ENCODE results near the gene PIANP. TPM values are rescaled to one million over a fixed set of nuclear protein-coding genes. Genes with fewer than 3 reads are reported as not detected.
"Not testable (repeated sequence)": the region's sequence is repeated elsewhere in the genome, so short reads cannot be mapped to it uniquely, and the experiment has no call there.

The PIANP gene
- total RNA-seq, 1 experiment from 2014 or later = not detected

- DNase-seq (ENCODE audit: low read depth, low spot score) = no peak
- in situ Hi-C loops (cut with HindIII; ENCODE audit: low pct_unique_long_range_greater_than_20kb, low sequenced_read_pairs) = no loop called here
Measured at GRCh38 chr12:6716874-6717437, 16.3 kb upstream of the PIANP start.

DNA sequence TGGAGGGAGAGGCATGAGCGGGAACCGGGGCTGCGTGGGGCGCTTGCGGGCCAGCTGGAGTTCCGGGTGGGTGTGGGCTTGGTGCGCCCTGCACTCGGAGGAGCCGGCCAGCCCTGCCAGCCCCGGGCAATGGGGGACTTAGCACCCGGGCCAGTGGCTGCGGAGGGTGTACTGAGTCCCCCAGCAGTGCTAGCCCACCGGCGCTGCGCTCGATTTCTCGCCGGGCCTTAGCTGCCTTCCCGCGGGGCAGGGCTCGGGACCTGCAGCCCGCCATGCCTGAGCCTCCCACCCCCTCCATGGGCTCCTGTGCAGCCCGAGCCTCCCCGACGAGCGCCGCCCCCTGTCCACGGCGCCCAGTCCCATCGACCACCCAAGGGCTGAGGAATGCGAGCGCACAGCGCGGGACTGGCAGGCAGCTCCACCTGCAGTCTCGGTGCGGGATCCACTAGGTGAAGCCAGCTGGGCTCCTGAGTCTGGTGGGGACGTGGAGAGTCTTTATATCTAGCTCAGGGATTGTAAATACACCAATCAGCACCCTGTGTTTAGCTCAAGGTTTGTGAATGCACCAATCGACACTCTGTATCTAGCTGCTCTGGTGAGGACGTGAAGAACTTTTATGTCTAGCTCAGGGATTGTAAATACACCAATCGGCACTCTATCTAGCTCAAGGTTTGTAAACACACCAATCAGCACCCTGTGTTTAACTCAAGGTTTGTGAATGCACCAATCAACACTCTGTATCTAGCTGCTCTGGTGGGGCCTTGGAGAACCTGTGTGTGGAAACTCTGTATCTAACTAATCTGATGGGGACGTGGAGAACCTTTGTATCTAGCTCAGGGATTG lies 15.6 kb upstream of the PIANP start:
- DNase-seq (ENCODE audit: low read depth, low spot score); in situ Hi-C loops (cut with HindIII; ENCODE audit: low pct_unique_long_range_greater_than_20kb, low sequenced_read_pairs): not testable (repeated sequence)

DNA sequence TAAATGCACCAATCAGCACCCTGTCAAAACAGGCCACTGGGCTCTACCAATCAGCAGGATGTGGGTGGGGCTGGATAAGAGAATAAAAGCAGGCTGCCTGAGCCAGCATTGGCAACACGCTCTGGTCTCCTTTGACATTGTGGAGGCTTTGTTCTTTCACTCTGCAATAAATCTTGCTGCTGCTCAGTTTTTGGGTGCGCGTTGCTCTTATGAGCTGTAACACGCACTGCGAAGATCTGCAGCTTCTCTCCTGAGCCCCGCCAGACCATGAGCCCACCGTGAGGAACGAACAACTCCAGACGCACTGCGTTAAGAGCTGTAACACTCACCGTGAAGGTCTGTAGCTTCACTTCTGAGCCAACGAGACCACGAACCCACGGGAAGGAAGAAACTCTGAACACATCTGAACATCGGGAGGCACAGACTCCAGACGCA lies 8.4 kb upstream of the PIANP start:
- in situ Hi-C loops (cut with HindIII; ENCODE audit: low pct_unique_long_range_greater_than_20kb, low sequenced_read_pairs) = no loop called here
- no peak for DNase-seq (ENCODE audit: low read depth, low spot score)

- in situ Hi-C loops (cut with HindIII; ENCODE audit: low pct_unique_long_range_greater_than_20kb, low sequenced_read_pairs); DNase-seq (ENCODE audit: low read depth, low spot score): not testable (repeated sequence)
Measured at GRCh38 chr12:6708351-6708750, 7.7 kb upstream of the PIANP start.

GRCh38 chr12:6703631-6704030 lies 3.0 kb upstream of the PIANP start:
- in situ Hi-C loops (cut with HindIII; ENCODE audit: low pct_unique_long_range_greater_than_20kb, low sequenced_read_pairs) = no loop called here
- DNase-seq (ENCODE audit: low read depth, low spot score) = peak; percentile 70

DNA sequence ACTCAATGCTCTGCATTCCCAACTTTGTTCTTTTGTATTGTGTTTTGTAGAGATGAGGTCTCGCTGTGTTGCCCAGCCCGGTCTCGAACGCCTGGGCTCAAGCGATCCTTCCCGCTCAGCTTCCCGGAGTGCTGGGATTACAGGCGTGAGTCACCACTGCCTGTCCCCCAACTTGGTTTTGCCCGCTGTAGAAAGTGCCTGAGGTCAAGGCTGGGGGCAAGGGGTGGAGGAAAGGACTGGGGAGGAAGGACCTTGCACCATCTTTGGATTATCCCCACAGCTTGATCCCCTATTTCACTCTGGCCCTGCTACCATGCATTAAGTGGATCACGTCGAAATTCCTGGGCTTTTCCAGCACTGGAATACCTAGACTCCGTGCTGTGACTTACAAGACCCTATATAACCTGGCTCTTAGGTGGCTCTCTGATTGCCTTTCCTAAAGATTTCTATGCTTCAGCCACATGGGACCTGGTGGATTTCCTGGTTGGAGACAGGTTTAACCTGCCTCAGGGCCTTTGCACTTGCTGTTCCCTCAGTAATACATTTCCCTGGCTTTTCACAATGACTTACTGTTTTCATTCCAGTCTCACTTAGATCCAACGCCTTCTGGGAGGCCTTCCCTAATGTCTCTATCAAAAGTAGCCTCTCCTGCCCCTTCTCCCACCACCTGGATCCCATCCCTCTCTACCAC lies 608 bp upstream of the PIANP start:
- DNase-seq (ENCODE audit: low read depth, low spot score) = no peak
- in situ Hi-C loops (cut with HindIII; ENCODE audit: low pct_unique_long_range_greater_than_20kb, low sequenced_read_pairs) = no loop called here

DNA sequence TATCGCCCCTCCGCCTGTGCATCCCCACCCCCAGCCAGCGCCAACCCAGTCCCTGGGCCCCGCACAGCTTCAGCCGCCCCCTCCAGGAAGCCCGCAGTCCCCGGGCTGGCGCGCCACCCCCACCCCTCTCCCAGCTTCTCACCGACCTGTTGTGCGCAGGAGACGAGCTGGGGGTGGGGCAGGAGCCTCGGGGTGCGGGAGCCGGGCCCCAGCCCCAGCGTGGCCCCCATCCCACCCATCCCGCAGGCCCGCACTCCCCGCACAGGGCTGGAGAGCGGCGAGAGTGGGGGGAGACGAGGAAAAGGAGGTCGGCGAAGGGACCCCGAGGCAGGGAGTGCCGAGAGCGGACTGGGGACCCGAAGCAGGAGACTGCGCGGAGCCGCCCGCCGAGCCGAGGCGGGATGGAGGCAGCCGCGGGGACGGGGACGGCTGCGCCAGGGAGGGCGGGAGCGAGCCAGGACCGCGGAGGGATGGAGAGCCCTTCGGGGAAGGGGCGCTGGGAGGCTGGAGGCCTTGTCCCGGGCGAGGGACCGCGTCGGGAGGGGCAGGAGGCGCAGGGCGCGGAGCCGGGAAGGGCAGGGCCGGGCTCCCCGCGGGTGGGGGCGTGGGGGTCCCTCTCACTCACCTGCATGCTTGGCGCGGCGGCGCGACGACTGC lies 498 bp downstream of the PIANP start:
- no peak for DNase-seq (ENCODE audit: low read depth, low spot score)
- in situ Hi-C loops (cut with HindIII; ENCODE audit: low pct_unique_long_range_greater_than_20kb, low sequenced_read_pairs) = no loop called here

DNA sequence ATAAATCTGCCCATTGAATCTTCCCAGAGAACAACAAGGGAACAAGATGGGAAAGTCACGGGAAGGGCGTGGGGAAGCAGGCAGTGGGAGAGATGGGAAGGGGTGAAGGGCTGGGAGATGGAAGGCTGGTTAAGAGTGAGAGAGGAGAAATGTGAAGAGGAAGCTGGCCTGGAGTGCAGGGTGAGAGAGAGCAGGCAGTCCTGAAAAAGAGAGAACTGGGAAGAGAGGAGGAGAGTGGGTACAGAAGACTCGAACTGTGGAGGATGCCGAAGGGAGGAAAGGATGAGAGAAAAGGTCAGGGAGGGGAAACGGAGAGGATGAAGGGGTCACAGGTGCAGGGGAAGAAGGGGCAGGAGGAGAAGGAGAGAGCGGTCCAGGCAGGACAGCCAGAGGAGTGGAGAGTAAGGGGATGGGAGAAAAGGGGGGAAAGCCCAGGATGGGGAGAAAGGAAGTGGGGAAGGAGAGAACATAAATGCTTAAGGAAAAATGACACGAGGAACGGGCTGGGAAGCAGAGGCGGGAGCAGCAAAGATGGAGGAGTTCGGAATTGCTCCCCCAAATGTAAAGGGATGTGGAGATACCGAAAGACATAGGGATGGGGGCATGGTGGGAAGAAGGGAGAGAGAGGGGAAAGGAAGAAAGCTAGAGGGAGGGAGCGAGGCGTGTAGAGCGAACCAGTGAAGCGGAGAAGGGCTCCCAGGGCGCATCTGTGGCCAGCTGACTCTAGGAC lies 1.2 kb downstream of the PIANP start:
- in situ Hi-C loops (cut with HindIII; ENCODE audit: low pct_unique_long_range_greater_than_20kb, low sequenced_read_pairs) = no loop called here
- no peak for DNase-seq (ENCODE audit: low read depth, low spot score)

GRCh38 chr12:6698352-6699046 lies 2.1 kb downstream of the PIANP start:
- in situ Hi-C loops (cut with HindIII; ENCODE audit: low pct_unique_long_range_greater_than_20kb, low sequenced_read_pairs) = no loop called here
- no peak for DNase-seq (ENCODE audit: low read depth, low spot score)

DNA sequence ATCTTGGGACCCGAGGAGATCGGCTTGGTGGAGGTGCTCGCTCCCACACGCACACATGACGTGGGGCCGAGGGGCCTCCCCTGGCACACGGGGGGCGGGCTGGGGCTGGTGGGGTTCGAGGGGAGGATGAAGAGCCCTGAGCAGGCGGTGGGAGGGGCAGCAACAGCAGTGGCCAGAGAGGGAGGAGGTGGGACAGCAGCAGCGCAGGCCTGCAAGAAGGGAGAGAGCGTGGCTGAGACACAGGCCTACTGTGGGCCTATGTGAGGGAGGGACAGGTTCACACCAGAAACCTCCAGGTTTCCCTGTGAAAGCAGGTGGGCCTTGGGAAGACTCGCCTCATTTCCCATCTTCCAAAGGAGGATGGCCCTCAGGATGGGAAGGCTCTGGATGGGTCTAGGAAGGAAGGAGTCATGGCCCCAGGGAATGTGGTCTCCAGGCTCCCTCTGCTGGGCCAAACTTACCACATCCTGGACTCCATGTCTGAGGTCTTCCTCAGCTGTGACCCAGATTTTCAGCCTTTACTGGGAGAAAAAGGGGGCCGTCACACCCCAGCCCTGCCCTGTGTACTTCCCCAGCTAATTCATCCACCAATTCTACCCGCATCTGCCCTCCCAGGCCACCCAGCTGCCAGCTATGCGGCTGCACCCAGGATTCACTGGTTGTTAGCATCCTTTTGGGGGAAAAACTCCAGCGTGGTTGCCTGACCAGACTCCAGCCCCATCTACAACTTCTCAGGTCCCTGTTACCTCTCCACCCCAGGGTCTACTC lies 2.8 kb downstream of the PIANP start:
- peak; percentile 81 for DNase-seq (ENCODE audit: low read depth, low spot score)
- in situ Hi-C loops (cut with HindIII; ENCODE audit: low pct_unique_long_range_greater_than_20kb, low sequenced_read_pairs) = no loop called here

DNA sequence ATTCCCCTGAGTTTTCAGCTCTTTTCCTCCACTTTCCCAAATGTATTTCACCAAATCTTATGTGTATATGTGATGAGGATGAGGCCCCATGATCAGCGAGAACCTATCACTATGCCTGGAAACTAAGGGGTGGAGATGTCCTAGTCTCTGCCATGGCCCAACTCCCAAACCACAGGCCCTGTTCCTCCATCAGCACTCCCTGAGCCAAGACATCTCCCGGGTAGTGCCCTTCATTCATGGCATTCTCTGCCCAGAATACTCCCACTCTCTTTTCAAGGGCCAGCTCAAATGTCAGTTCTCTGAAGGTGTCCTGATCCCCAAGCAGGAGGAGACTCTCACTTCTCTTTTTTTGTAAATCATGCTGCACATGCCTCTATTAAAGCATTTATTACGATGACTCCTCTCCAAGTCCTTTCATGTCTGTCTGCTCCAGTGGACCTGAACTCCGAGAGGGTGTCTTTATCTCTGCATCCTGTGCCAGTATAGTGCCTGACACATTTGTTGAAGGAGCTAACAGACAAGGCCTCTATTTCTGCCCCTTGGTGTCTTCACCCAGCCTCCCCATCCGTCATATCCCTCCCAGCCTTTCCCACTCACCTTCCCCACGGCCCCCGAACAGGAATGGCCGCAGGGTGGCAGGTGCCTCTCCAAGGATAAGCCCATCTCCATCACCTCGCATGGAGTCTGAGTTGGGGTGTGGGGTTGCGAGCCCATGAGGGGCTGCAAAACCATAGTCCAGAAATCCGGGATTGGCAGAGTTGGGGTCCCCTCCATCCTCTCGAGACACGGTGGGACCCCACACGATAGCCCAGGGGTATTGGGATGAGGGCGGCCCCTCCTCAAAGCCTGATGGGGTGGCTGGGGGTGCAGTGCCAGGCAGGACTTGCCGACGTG lies 3.7 kb downstream of the PIANP start:
- in situ Hi-C loops (cut with HindIII; ENCODE audit: low pct_unique_long_range_greater_than_20kb, low sequenced_read_pairs) = no loop called here
- no peak for DNase-seq (ENCODE audit: low read depth, low spot score)

DNA sequence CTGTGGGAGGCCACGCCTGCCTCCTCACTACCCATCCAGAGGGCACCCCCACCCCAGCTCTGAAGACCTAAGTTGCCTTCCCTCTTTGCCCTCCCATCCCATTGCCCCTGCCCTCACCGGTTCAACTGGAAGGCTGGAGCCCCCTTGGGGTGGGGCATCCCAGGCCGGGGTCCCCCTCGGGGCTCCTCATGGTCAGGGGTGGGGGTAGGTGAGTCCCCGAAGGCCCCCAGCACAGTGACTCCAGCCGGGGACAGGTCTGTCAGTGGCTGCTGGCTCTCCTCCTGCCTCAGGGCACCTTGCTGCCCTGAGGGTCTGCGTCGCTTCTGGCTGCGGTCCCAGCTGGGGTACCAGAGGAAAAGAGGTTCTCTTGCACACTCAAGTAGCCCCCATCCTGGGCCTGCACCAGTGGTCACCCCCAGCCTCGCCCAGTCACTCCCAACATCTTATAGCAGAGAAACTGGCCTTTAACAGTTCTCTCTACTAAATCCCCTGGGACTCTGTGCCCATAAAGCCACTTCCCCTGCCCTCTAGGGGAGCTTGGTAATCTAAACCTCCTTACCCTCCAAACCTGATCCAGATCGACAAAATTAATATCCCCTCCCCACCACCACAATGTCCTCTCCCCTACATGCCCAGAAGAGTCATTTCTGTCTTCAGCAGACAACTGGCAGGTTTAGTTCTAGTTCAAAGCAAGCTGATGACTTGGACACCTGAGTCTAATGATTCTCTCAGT lies 5.1 kb downstream of the PIANP start:
- in situ Hi-C loops (cut with HindIII; ENCODE audit: low pct_unique_long_range_greater_than_20kb, low sequenced_read_pairs) = no loop called here
- no peak for DNase-seq (ENCODE audit: low read depth, low spot score)

GRCh38 chr12:6694701-6695100 lies 5.9 kb downstream of the PIANP start:
- in situ Hi-C loops (cut with HindIII; ENCODE audit: low pct_unique_long_range_greater_than_20kb, low sequenced_read_pairs) = no loop called here

DNA sequence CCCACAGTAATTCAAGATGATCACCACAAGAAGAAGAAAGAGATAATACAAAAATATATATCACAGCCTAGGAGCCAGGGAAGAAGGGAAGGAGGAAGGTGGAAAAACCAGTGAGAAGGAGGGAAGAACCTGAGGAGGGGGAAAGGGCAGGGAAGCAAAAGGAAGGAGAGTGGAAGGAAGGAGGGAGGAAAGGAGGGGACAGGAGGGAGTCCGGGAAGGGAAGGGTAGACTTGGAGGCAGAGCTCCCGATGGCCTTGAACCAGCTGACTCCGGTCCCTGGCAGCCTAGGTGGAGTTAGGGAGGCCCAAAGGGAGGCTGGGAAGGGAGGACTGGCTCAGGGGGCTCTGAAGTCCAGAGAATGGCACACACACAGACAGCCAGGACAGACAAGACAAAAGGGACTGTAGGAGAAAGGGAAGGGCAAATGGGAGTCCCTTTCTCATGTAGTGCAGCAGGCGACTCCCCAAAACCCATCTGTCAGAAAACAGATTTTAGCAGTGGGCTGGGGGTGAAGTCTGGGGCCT lies 6.7 kb downstream of the PIANP start:
- in situ Hi-C loops (cut with HindIII; ENCODE audit: low pct_unique_long_range_greater_than_20kb, low sequenced_read_pairs) = no loop called here

More at GRCh38 chr12:6694701-6695100, 5.9 kb downstream of the PIANP start:
- no peak for DNase-seq (ENCODE audit: low read depth, low spot score)

DNA sequence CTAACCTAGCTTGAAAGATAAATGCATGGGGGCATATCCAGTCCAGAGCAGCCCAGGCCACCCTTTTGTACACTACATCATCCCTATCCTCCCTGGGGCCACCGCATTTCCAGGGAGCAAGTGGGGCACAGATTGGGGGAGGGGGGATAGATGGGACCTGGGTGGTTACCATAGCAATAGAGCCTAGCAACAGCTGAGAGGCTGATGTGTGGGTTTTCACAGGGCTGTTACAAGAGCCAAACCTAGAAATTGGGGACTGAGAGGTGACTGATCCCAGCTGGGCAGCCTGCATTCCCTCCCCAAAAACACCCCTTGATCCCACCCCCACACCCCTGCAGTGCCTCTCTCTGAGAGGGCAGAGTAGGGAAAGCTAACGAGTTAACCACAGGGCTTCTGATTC lies 7.7 kb downstream of the PIANP start:
- no peak for DNase-seq (ENCODE audit: low read depth, low spot score)
- in situ Hi-C loops (cut with HindIII; ENCODE audit: low pct_unique_long_range_greater_than_20kb, low sequenced_read_pairs) = no loop called here

More for the DNA sequence above, 6.7 kb downstream of the PIANP start:
- DNase-seq (ENCODE audit: low read depth, low spot score) = no peak

Data from SK-MEL-5 (cell line).